Heart right ventricle (tissue), 16 donors: ENCODE data around the gene PAM16. TPM values are rescaled to one million over a fixed set of nuclear protein-coding genes. Genes with fewer than 3 reads are reported as not detected.

Experiments
- ATAC-seq, 8 donors: fragments of 200-7000 bp; cut with Tn5 transposase; one replicate each; pipeline ENCODE4 v1.9.1; 2020; ENCODE audit warnings: mild to moderate bottlenecking in 8 of 8, moderate library complexity in 8 of 8, moderate number of reproducible peaks in 1 of 8
- DNase-seq, 2 donors: peaks; one replicate each; pipeline ENCODE4 v3.0.0-alpha.2; 2020
- H3K27ac ChIP-seq, 10 donors: fragments of 200-600 bp; sonication (generic) in 2 of 10; one replicate each; pipeline versions ENCODE4 v1.5.0 to v1.8.0; 2020 to 2022; ENCODE audit warnings: mild to moderate bottlenecking in 3 of 10
- H3K27me3 ChIP-seq, 7 donors: fragments of 200-600 bp; one replicate each; pipeline ENCODE4 v1.8.0; 2021 to 2022; ENCODE audit warnings: mild to moderate bottlenecking in 2 of 7
- H3K36me3 ChIP-seq, 9 donors: fragments of 200-600 bp; sonication (generic) in 1 of 9; one replicate each; pipeline versions ENCODE4 v1.5.0 to v1.8.0; 2020 to 2022; ENCODE audit warnings: mild to moderate bottlenecking in 2 of 9
- H3K4me1 ChIP-seq, 9 donors: fragments of 200-600 bp; sonication (generic) in 1 of 9; one replicate each; pipeline versions ENCODE4 v1.5.0 to v1.8.0; 2020 to 2022; ENCODE audit warnings: mild to moderate bottlenecking in 4 of 9
- H3K4me3 ChIP-seq, 10 donors: fragments of 200-600 bp; sonication (generic) in 2 of 10; one replicate each; pipeline versions ENCODE4 v1.5.0 to v1.8.0; 2020 to 2022; ENCODE audit warnings: mild to moderate bottlenecking in 7 of 10, moderate library complexity in 2 of 10
- H3K9me3 ChIP-seq, 11 donors: fragments of 200-600 bp in 10 of 11; sonication (generic) in 2 of 11; one replicate each; pipeline versions ENCODE4 v1.5.0 to v1.8.0; 2013 to 2022; ENCODE audit warnings: mild to moderate bottlenecking in 2 of 11, control low read depth in 1 of 11, moderate library complexity in 1 of 11
- WGBS, 2 donors: extraction: QIAGEN DNeasy Blood & Tissue Kit; methylation state at CpG; one replicate each; pipeline ENCODE4 v1.1.7; 2013; ENCODE audit warnings: inconsistent platforms in 1 of 2; 5-methylcytosine and 5-hydroxymethylcytosine counted together
- intact Hi-C, 10 donors: fragments of 100-400 bp; cut with DNase I; formaldehyde crosslinking; loops; one replicate each; pipeline versions ENCODE4 v1.11.1 to v1.14.2; 2022
- polyA plus RNA-seq, 2 donors: library from polyadenylated mRNA; stranded (reverse); fragments of 200-250 nt; gene quantifications; one replicate each; pipeline ENCODE4 v1.2.3, GENCODE V29; 2013
- total RNA-seq, 10 donors: library from RNA; stranded (reverse); fragmentation: NEBNext Ultra II Directional in 3 of 10; extraction: Animal tissue kit (Norgen Biotek cat#: 25700) in 3 of 10; gene quantifications; one replicate each; pipeline versions ENCODE4 v1.2.1 to v1.2.4, GENCODE V29; 2021 to 2023
- TF ChIP-seq, protein P1 (sequence below), 9 donors: fragments of 200-600 bp; sonication (generic) in 2 of 9; IDR thresholded peaks; one replicate each; pipeline versions ENCODE4 v1.5.0 to v1.8.0; 2021 to 2022; ENCODE audit warnings: antibody characterized with exemption in 9 of 9, mild to moderate bottlenecking in 5 of 9, moderate library complexity in 1 of 9
- donor health status: Arrhythmogenic right ventricular cardiomyopathy.
- donor health status: ischemic (EF 13 %, LVEDD 7.1; RV severe dilation, severe dysfunction).
- donor health status: healthy with polysubstance abuse.
- donor health status: DM: no; HTN: yes; CAD: no.
- donor health status: DM: no; HTN: no; CAD: no.
- donor health status: ischemic (EF 25% LVEDD 6.9; RV normal size, moderate dysfunction).
- donor health status: ischemic (EF 25% LVEDD 5.7; RV mildly dilated, moderate dysfunction).
- donor health status: healthy.
- donor health status: DM: yes; HTN: yes; CAD: no.
- donor health status: Ischemic cardiomyopathy.
- donor health status: ischemic (EF 35%, LVEDD 5.7; RV mildly dilated, moderate dysfunction).
- donor health status: nonischemic (EF 11% LVEDD 7.7; RV severe dilation, severe dysfunction).
- donor health status: DM: yes; HTN: yes; CAD: no.
- donor health status: PGD.
- donor health status: ischemic (EF 29% LVEDD 5.4; RV normal size, mild dysfunction).
- donor health status: nonischemic (EF 23%, LVEDD 6.1; RV moderate dilation, normal function).

The PAM16 gene
- total and polyA plus RNA-seq, 12 donors: 44.2 to 288 (median 59.0) TPM

DNA sequence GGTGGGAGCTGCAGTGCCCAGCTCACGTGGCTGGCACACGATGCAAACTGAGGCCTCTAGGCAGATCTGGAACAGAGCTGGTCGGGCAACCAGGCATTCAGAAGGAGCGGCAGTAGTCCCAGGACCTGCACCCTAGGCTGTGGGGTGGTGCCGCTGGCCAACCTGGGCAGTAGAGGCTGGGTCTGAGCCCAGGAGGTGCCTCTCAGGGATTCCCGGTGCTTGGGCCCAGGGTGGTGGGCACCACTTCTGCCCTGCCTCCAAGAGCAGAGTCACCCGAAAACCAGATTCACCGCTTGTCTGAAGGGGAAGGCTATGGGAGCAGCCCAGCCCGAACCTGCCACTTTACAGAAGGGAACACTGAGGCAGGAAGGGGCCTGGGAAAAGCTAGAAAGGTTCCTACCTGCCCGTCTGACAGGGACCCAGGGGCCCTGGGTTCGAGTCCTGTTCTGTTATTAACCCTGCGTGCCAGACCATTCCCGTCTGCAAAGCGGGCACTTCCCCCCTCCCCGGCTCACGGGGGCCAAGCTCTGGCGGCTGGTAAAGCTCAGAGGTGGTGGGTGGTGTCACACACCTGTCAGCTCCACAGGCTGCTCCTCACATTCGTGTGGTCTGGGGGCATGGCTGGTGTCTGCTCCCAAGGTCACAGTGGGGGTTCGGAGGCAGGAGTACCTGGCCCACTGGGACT lies 18.4 kb downstream of the PAM16 start:
- no peak overlapping the region for H3K27ac ChIP-seq
- no peaks in the 10 kb centered on the region for H3K9me3 ChIP-seq
- intact Hi-C loops: loop anchor here in 6 of 10 donors (5.0 to 10.0 kb wide), 6 partner anchors 45 to 350 kb away; no protein-coding TSS in a partner anchor
- peaks cover 22 to 31% (median 29%) of the 10 kb centered on the region in 9 donors for H3K4me1 ChIP-seq
- peaks cover 0 to 60% (median 32%) of the 10 kb centered on the region in 9 donors for H3K36me3 ChIP-seq
- TF ChIP-seq, protein P1, sequence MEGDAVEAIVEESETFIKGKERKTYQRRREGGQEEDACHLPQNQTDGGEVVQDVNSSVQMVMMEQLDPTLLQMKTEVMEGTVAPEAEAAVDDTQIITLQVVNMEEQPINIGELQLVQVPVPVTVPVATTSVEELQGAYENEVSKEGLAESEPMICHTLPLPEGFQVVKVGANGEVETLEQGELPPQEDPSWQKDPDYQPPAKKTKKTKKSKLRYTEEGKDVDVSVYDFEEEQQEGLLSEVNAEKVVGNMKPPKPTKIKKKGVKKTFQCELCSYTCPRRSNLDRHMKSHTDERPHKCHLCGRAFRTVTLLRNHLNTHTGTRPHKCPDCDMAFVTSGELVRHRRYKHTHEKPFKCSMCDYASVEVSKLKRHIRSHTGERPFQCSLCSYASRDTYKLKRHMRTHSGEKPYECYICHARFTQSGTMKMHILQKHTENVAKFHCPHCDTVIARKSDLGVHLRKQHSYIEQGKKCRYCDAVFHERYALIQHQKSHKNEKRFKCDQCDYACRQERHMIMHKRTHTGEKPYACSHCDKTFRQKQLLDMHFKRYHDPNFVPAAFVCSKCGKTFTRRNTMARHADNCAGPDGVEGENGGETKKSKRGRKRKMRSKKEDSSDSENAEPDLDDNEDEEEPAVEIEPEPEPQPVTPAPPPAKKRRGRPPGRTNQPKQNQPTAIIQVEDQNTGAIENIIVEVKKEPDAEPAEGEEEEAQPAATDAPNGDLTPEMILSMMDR (IDR thresholded peaks at IDR 0.05): no peak
- ATAC-seq (no peak), DNase-seq (no peak)
- WGBS, 2 donors: 86% methylated on average over 19 of the region's 19 CpGs
- H3K4me3 ChIP-seq: no peak overlapping the region
- peaks cover 0 to 4% (median 0%) of the 10 kb centered on the region in 7 donors for H3K27me3 ChIP-seq

DNA sequence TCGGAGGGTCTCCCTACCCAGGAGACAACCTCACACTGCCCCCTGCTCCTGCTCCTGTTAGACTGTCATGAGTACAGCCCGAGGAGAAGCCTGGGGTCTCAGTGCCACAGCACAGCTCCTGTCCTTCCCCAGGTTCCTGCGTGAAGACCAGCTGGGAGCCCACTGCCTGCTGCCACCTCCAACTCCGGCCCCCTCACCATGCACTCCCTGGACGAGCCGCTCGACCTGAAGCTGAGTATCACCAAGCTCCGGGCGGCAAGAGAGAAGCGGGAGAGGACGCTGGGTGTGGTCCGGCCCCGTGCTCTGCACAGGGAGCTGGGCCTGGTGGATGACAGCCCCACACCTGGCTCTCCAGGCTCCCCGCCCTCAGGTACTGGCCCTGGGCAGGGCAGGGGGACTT lies 19.0 kb downstream of the PAM16 start:
- DNase-seq: no peak
- no peak for ATAC-seq
- H3K4me3 ChIP-seq: no peak overlapping the region
- intact Hi-C loops: loop anchor here in 6 of 10 donors (5.0 to 10.0 kb wide), 6 partner anchors 45 to 350 kb away; no protein-coding TSS in a partner anchor
- H3K9me3 ChIP-seq: no peaks in the 10 kb centered on the region
- H3K27me3 ChIP-seq: peaks cover 0 to 4% (median 0%) of the 10 kb centered on the region in 7 donors
- TF ChIP-seq, protein P1 (IDR thresholded peaks at IDR 0.05): no peak
- no peak overlapping the region for H3K27ac ChIP-seq
- 88 to 90% methylated on average over 14 of the region's 14 CpGs for WGBS, 2 donors
- peaks cover 0 to 53% (median 30%) of the 10 kb centered on the region in 9 donors for H3K36me3 ChIP-seq
- peaks cover 24 to 37% (median 33%) of the 10 kb centered on the region in 9 donors for H3K4me1 ChIP-seq

DNA sequence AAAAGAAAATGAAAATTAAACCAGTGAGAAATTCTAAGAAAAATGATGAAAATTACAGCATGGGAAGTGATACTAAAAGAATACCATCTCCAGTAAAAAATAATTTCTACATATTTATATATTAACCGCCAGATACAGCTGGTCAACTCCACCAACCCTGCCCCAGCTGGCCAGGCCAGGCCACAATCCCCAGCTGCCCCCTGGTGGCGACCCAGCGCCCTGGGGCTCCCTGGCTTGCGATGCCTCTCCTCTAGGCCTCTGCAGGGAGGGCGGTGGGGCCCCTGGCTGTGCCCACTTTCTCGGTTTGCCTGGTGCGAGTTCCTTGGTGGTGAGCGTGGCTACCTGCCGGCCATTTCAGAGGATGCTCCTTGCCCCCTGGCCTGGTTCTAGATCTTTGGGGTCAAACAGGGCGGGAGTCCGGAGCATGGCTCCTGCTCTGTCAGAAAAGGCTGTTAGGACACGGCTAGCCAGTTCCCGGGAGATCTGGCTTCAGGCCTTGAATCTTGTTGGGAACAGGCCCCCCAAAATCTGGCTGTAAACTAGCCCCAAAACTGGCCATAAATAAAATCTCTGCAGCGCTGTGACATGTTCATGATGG lies 20.7 kb downstream of the PAM16 start:
- Histone ChIP-seq H3K4me1 (peaks cover 33 to 54% (median 47%) of the 10 kb centered on the region in 9 donors), H3K36me3 (peaks cover 0 to 36% (median 24%) of the 10 kb centered on the region in 9 donors), H3K27ac (peak overlapping the region in 7 of 10 donors; percentile 88 to 99 (median 95)), H3K9me3 (no peaks in the 10 kb centered on the region), H3K4me3 (no peak overlapping the region), H3K27me3 (peaks cover 0 to 4% (median 0%) of the 10 kb centered on the region in 7 donors)
- DNase-seq (peak; percentile 84 to 89), ATAC-seq (peak; percentile 54 to 72 (median 63))
- TF ChIP-seq, protein P1 (IDR thresholded peaks at IDR 0.05): peak; percentile 94 to 99 (median 97)
- 46 to 53% methylated on average over 14 of the region's 14 CpGs for WGBS, 2 donors
- intact Hi-C loops: loop anchor here in 8 of 10 donors (1.0 to 10.0 kb wide), 9 partner anchors 42 to 348 kb away; no protein-coding TSS in a partner anchor
